Epithelial cell of proximal tubule (primary cell): ENCODE measurements around the gene RER1. TPM values are rescaled to one million over a fixed set of nuclear protein-coding genes. Genes with fewer than 3 reads are reported as not detected.

Experiments used
- DNase-seq: peaks from one replicate; pipeline ENCODE4 v3.0.0-alpha.2; 2011; ENCODE audit warnings: low read depth
- H3K4me3 ChIP-seq: 2 replicates; pipeline ENCODE4 v1.5.1; 2011; ENCODE audit warnings: low read depth, mild to moderate bottlenecking, low read length
- CTCF ChIP-seq: conservative IDR thresholded peaks from 2 replicates; pipeline ENCODE4 v1.5.1; 2012; ENCODE audit warnings: low read depth, mild to moderate bottlenecking, low read length
- total RNA-seq: library from RNA; depleted of rRNA; stranded (reverse); fragments of >200 nt; gene quantifications from 2 replicates; pipeline ENCODE4 v1.2.3, GENCODE V29; 2015

Gene RER1
- total RNA-seq, 1 donor from 2014 or later, result 185 TPM

DNA sequence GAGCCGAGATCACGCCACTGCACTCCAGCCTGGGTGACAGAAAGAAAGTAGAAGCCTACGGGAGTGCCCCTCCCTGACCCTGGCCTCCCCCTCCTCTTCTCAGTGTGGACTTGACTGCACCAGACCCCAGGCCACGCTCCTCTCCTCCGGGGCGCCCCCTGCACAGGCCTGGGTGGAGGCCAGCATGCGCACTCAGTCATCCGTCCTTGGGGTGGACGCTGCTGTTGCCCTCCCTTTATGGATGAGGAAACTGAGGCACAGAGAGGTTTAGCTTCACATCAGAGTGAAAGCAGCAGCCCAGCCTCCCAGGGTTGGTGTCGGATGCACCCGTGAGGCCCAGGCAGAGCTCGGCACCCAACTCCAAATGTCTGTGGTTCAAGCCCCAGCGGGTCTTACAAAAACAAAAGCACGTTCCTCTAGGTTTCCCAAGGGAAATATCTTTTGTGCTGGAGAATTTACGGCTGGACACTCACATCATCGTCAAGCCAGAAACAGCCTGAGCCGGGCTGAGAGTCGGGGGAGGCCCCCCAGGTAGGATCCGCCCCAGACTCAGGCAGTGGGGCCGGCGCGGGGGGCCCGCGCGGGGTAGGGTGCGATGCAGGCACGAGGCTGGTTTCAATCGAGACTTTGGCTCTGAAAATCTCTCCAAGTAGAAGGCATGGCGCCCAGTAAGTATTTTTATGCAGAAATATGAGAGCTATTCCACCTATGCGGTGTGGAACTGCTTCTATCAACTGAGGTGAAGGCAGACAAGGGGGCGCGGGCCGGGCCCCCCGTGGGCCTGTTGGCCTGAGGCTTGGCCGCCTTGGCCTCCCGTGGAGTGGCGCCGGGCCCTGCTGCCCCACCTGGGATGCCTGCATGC lies 36.9 kb upstream of the RER1 start:
- DNase-seq, result no peak
- no peak for TF ChIP-seq CTCF
- no peak overlapping the region for H3K4me3 ChIP-seq

DNA sequence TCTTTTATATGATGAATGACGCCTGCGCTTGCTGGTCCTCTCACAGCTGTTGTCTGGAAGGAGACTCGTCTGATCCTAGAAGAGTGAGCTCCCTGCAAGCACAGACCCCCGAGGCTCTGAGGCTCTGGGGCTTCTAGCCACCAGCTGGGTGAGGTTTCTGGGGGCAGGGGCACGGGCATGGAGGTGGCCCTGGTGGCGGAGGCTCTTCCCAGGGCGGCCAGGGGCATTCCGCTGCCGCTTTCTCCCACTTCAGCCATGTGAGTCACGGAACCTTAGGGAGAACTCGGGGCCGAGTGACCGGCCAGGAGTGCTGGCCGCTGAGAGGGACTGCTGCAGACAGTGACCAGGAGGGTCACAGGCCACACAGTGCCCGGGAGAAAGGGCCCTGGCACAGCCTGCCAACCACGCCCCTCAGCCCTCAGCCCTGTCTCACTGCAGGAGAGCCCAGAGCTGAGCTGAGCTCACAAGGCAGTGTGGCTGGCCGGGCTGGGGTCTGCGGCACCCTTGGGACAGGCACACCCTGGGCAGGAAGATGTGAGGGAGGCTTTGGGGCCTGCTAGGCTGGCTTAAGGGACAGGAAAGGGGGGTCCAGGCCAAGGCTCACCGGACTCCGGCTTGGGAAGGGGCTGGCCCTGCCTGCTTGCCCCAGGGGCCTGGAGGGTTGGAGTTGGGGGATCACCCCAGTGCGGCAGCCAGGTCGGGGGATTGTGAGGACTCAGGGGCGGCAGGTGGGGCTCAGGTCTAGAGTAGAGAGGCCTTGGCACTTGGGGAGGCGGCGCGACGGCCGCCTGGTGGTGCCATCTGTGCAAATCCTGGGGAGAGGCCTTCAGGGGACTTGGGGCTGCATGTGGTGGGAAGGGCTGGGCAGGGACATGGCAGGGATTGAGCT lies 36.0 kb upstream of the RER1 start:
- DNase-seq, result no peak
- TF ChIP-seq CTCF, result no peak
- H3K4me3 ChIP-seq, result no peak overlapping the region

DNA sequence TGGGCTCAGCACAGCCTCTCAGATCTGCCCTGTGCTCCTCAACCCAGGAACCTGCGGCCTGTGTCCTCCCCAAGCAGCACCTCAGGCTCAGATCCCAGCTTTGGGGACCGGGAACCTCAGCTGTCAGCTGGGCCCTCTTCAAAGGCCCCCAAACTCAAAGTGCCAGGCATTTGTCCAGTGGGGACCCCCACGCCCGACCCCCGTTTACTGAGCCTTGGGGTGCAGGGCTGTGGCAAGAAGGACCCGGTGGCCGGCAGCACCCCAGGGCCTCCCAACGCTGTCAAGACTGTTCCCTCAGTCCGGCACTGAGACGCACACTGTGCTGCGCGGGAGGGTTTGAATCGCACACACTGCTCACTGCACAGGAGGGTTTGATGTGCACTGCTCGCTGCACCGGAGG lies 35.2 kb upstream of the RER1 start:
- no peak overlapping the region for H3K4me3 ChIP-seq
- DNase-seq, result no peak
- TF ChIP-seq CTCF, result no peak

GRCh38 chr1:2356911-2357845 lies 34.5 kb upstream of the RER1 start:
- no peak for DNase-seq
- no peak overlapping the region for H3K4me3 ChIP-seq
- no peak for TF ChIP-seq CTCF

- TF ChIP-seq CTCF, result no peak
Measured at GRCh38 chr1:2358072-2358471, 33.6 kb upstream of the RER1 start.

More at GRCh38 chr1:2358072-2358471, 33.6 kb upstream of the RER1 start:
- H3K4me3 ChIP-seq, result no peak overlapping the region
- DNase-seq, result no peak
